GM23338 (cell line): ENCODE data around the gene IGFLR1. TPM values are rescaled to one million over a fixed set of nuclear protein-coding genes. Genes with fewer than 3 reads are reported as not detected.

Experiments used
- ATAC-seq: fragments of 200-7000 bp; cut with Tn5 transposase; 3 replicates; pipeline ENCODE4 v1.9.1; 2020
- DNase-seq: peaks from one replicate; pipeline ENCODE4 v3.0.0-alpha.2; 2015; ENCODE audit warnings: low spot score
- H2AFZ ChIP-seq: fragments of 200-600 bp; sonication (generic); 2 replicates; pipeline ENCODE4 v1.8.0; 2016; ENCODE audit warnings: antibody characterized with exemption, mild to moderate bottlenecking, moderate library complexity
- H3F3A ChIP-seq: fragments of 200-600 bp; sonication (generic); replicated peaks from 2 replicates; pipeline ENCODE4 v1.8.0; 2017; ENCODE audit warnings: antibody characterized with exemption, mixed run types, low read depth
- H3K27ac ChIP-seq: fragments of 200-600 bp; sonication (generic); 2 replicates; pipeline ENCODE4 v1.6.1; 2016; ENCODE audit warnings: low read depth
- H3K27me3 ChIP-seq: fragments of 200-600 bp; sonication (generic); 2 replicates; pipeline ENCODE4 v1.8.0; 2016; ENCODE audit warnings: mild to moderate bottlenecking, mixed run types, moderate library complexity; ENCODE audit not compliant: insufficient read depth
- H3K36me3 ChIP-seq: fragments of 200-600 bp; sonication (generic); 2 replicates; pipeline ENCODE4 v1.8.0; 2016; ENCODE audit warnings: mild to moderate bottlenecking; ENCODE audit not compliant: insufficient read depth
- H3K4me1 ChIP-seq: fragments of 200-600 bp; sonication (generic); 2 replicates; pipeline ENCODE4 v1.8.0; 2016; ENCODE audit warnings: mild to moderate bottlenecking, moderate library complexity; ENCODE audit not compliant: insufficient read depth
- H3K4me2 ChIP-seq: fragments of 200-600 bp; sonication (generic); 2 replicates; pipeline ENCODE4 v1.7.1; 2017; ENCODE audit warnings: mixed run types
- H3K4me3 ChIP-seq: fragments of 200-600 bp; sonication (generic); 2 replicates; pipeline ENCODE4 v1.6.1; 2016; ENCODE audit warnings: mixed run types
- H3K79me2 ChIP-seq: fragments of 200-600 bp; sonication (generic); replicated peaks from 2 replicates; pipeline ENCODE4 v1.8.0; 2017; ENCODE audit warnings: mild to moderate bottlenecking; ENCODE audit not compliant: insufficient read depth
- H3K9me2 ChIP-seq: fragments of 200-600 bp; sonication (generic); 2 replicates; pipeline ENCODE4 v1.8.0; 2017; ENCODE audit not compliant: insufficient read depth
- H4K20me1 ChIP-seq: fragments of 200-600 bp; sonication (generic); replicated peaks from 2 replicates; pipeline ENCODE4 v1.8.0; 2017; ENCODE audit warnings: mild to moderate bottlenecking; ENCODE audit not compliant: insufficient read depth
- H3K27ac Mint-ChIP-seq: 2 replicates; pipeline ENCODE4 v1.8.0; 2020; ENCODE audit warnings: inconsistent platforms, mild to moderate bottlenecking, moderate library complexity, mixed read lengths
- H3K27me3 Mint-ChIP-seq: 3 replicates; pipeline ENCODE4 v1.8.0; 2022; ENCODE audit warnings: low read depth, mild to moderate bottlenecking, moderate library complexity, mixed read lengths, inconsistent platforms; ENCODE audit not compliant: insufficient read depth, poor library complexity
- H3K36me3 Mint-ChIP-seq: 3 replicates; pipeline ENCODE4 v1.8.0; 2021; ENCODE audit warnings: low read depth, mild to moderate bottlenecking, inconsistent platforms, moderate library complexity, mixed read lengths
- H3K4me1 Mint-ChIP-seq: 3 replicates; pipeline ENCODE4 v1.8.0; 2020; ENCODE audit warnings: mild to moderate bottlenecking, inconsistent platforms, mixed read lengths
- H3K4me3 Mint-ChIP-seq: 3 replicates; pipeline ENCODE4 v1.8.0; 2021; ENCODE audit warnings: moderate library complexity, mild to moderate bottlenecking, inconsistent platforms, mixed read lengths
- H3K9me3 Mint-ChIP-seq: 3 replicates; pipeline ENCODE4 v1.8.0; 2020; ENCODE audit warnings: moderate library complexity, mild to moderate bottlenecking, inconsistent platforms, mixed read lengths
- CREB1 ChIP-seq: fragments of 250-450 bp; sonication (Bioruptor Pico); IDR thresholded peaks from 2 replicates; pipeline ENCODE4 v1.5.0; 2020; ENCODE audit warnings: low read depth, mild to moderate bottlenecking, moderate library complexity
- EZH2 ChIP-seq: fragments of 200-600 bp; sonication (generic); IDR thresholded peaks from one replicate; pipeline ENCODE4 v1.8.0; 2017; ENCODE audit warnings: antibody characterized with exemption, mild to moderate bottlenecking, low read depth; ENCODE audit not compliant: unreplicated experiment
- EZH2phosphoT487 ChIP-seq: fragments of 200-600 bp; sonication (generic); IDR thresholded peaks from one replicate; pipeline ENCODE4 v1.8.1; 2018; ENCODE audit warnings: antibody characterized with exemption; ENCODE audit not compliant: unreplicated experiment
- JUNB ChIP-seq: IDR thresholded peaks from one replicate; pipeline ENCODE4 v1.6.1; 2016; ENCODE audit warnings: antibody characterized with exemption; ENCODE audit not compliant: unreplicated experiment
- NANOG ChIP-seq: IDR thresholded peaks from 2 replicates; pipeline ENCODE4 v1.6.1; 2016; ENCODE audit warnings: antibody characterized with exemption, borderline replicate concordance
- POLR2AphosphoS5 ChIP-seq: IDR thresholded peaks from 2 replicates; pipeline ENCODE4 v1.6.1; 2016; ENCODE audit warnings: antibody characterized with exemption, low read depth
- STAT1 ChIP-seq: IDR thresholded peaks from one replicate; pipeline ENCODE4 v1.6.1; 2016; ENCODE audit warnings: antibody characterized with exemption; ENCODE audit not compliant: unreplicated experiment
- ZNF114 ChIP-seq: fragments of 250-450 bp; sonication (Bioruptor Pico); IDR thresholded peaks from 2 replicates; pipeline ENCODE4 v1.5.0; 2020; ENCODE audit warnings: mild to moderate bottlenecking, moderate library complexity
- ZNF331 ChIP-seq: fragments of 250-450 bp; sonication (Bioruptor Pico); IDR thresholded peaks from 2 replicates; pipeline ENCODE4 v1.5.0; 2020; ENCODE audit warnings: low read depth, mild to moderate bottlenecking, moderate library complexity
- polyA plus RNA-seq: library from polyadenylated mRNA; unstranded; fragments of >200 nt; fragmentation: Nextera tagmentation; extraction: Ambion mirVana; gene quantifications from 2 replicates; pipeline ENCODE4 v1.2.1, GENCODE V29; 2016
- total RNA-seq: library from RNA; depleted of rRNA; stranded (reverse); fragments of >200 nt; shearing (Covaris generic); gene quantifications from 2 replicates; pipeline ENCODE4 v1.2.3, GENCODE V29; 2014
- TF ChIP-seq, protein P1 (sequence below): fragments of 250-450 bp; sonication (Bioruptor Pico); IDR thresholded peaks from 2 replicates; pipeline ENCODE4 v1.5.0; 2020; ENCODE audit warnings: mild to moderate bottlenecking, moderate library complexity
- TF ChIP-seq, protein P2 (sequence below): IDR thresholded peaks from 2 replicates; pipeline ENCODE4 v1.6.1; 2016; ENCODE audit warnings: antibody characterized with exemption
- TF ChIP-seq, protein P3 (sequence below): IDR thresholded peaks from one replicate; pipeline ENCODE4 v1.6.1; 2018; ENCODE audit warnings: antibody characterized with exemption; ENCODE audit not compliant: unreplicated experiment

The IGFLR1 gene
- total and polyA plus RNA-seq, 2 experiments from 2014 or later = 14.4 to 17.8 TPM

DNA sequence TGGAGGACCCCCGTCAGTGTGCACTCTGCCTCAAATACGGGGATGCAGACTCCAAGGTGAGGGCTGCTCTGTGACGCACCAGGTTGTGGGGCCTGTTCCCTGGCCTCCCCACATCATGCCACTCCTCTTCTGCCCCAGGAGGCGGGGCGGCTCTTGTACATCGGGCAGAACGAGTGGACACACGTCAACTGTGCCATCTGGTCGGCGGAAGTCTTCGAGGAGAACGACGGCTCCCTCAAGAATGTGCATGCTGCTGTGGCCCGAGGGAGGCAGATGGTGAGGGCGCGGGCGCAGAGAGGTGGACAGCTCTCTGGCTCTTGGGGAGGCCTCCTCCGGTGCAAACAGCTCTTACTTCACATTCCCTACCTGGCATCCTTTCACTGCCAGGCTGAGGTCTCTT is 13.2 kb downstream of the IGFLR1 start:
- Mint-ChIP-seq H3K27me3 (peaks cover 12% of the 10 kb centered on the region), H3K9me3 (no peaks in the 10 kb centered on the region), H3K4me3 (no peak overlapping the region), H3K36me3 (peaks cover 73% of the 10 kb centered on the region), H3K27ac (no peak overlapping the region), H3K4me1 (no peaks in the 10 kb centered on the region)
- H3K4me3 ChIP-seq = no peak overlapping the region
- no peak for TF ChIP-seq POLR2AphosphoS5
- TF ChIP-seq NANOG = no peak
- TF ChIP-seq, protein P1, sequence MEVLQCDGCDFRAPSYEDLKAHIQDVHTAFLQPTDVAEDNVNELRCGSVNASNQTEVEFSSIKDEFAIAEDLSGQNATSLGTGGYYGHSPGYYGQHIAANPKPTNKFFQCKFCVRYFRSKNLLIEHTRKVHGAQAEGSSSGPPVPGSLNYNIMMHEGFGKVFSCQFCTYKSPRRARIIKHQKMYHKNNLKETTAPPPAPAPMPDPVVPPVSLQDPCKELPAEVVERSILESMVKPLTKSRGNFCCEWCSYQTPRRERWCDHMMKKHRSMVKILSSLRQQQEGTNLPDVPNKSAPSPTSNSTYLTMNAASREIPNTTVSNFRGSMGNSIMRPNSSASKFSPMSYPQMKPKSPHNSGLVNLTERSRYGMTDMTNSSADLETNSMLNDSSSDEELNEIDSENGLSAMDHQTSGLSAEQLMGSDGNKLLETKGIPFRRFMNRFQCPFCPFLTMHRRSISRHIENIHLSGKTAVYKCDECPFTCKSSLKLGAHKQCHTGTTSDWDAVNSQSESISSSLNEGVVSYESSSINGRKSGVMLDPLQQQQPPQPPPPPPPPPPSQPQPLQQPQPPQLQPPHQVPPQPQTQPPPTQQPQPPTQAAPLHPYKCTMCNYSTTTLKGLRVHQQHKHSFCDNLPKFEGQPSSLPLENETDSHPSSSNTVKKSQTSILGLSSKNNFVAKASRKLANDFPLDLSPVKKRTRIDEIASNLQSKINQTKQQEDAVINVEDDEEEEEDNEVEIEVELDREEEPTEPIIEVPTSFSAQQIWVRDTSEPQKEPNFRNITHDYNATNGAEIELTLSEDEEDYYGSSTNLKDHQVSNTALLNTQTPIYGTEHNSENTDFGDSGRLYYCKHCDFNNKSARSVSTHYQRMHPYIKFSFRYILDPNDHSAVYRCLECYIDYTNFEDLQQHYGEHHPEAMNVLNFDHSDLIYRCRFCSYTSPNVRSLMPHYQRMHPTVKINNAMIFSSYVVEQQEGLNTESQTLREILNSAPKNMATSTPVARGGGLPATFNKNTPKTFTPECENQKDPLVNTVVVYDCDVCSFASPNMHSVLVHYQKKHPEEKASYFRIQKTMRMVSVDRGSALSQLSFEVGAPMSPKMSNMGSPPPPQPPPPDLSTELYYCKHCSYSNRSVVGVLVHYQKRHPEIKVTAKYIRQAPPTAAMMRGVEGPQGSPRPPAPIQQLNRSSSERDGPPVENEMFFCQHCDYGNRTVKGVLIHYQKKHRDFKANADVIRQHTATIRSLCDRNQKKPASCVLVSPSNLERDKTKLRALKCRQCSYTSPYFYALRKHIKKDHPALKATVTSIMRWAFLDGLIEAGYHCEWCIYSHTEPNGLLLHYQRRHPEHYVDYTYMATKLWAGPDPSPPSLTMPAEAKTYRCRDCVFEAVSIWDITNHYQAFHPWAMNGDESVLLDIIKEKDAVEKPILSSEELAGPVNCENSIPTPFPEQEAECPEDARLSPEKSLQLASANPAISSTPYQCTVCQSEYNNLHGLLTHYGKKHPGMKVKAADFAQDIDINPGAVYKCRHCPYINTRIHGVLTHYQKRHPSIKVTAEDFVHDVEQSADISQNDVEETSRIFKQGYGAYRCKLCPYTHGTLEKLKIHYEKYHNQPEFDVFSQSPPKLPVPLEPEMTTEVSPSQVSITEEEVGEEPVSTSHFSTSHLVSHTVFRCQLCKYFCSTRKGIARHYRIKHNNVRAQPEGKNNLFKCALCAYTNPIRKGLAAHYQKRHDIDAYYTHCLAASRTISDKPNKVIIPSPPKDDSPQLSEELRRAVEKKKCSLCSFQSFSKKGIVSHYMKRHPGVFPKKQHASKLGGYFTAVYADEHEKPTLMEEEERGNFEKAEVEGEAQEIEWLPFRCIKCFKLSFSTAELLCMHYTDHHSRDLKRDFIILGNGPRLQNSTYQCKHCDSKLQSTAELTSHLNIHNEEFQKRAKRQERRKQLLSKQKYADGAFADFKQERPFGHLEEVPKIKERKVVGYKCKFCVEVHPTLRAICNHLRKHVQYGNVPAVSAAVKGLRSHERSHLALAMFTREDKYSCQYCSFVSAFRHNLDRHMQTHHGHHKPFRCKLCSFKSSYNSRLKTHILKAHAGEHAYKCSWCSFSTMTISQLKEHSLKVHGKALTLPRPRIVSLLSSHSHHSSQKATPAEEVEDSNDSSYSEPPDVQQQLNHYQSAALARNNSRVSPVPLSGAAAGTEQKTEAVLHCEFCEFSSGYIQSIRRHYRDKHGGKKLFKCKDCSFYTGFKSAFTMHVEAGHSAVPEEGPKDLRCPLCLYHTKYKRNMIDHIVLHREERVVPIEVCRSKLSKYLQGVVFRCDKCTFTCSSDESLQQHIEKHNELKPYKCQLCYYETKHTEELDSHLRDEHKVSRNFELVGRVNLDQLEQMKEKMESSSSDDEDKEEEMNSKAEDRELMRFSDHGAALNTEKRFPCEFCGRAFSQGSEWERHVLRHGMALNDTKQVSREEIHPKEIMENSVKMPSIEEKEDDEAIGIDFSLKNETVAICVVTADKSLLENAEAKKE (CRISPR knock-in tag) = no peak
- no peak for TF ChIP-seq ZNF331 (CRISPR knock-in tag)
- no peak for TF ChIP-seq STAT1
- TF ChIP-seq EZH2 = no peak
- no peak for TF ChIP-seq CREB1
- no peak for TF ChIP-seq ZNF114 (CRISPR knock-in tag)
- TF ChIP-seq JUNB = no peak
- TF ChIP-seq, protein P2, sequence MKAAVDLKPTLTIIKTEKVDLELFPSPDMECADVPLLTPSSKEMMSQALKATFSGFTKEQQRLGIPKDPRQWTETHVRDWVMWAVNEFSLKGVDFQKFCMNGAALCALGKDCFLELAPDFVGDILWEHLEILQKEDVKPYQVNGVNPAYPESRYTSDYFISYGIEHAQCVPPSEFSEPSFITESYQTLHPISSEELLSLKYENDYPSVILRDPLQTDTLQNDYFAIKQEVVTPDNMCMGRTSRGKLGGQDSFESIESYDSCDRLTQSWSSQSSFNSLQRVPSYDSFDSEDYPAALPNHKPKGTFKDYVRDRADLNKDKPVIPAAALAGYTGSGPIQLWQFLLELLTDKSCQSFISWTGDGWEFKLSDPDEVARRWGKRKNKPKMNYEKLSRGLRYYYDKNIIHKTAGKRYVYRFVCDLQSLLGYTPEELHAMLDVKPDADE = no peak
- TF ChIP-seq, protein P3, sequence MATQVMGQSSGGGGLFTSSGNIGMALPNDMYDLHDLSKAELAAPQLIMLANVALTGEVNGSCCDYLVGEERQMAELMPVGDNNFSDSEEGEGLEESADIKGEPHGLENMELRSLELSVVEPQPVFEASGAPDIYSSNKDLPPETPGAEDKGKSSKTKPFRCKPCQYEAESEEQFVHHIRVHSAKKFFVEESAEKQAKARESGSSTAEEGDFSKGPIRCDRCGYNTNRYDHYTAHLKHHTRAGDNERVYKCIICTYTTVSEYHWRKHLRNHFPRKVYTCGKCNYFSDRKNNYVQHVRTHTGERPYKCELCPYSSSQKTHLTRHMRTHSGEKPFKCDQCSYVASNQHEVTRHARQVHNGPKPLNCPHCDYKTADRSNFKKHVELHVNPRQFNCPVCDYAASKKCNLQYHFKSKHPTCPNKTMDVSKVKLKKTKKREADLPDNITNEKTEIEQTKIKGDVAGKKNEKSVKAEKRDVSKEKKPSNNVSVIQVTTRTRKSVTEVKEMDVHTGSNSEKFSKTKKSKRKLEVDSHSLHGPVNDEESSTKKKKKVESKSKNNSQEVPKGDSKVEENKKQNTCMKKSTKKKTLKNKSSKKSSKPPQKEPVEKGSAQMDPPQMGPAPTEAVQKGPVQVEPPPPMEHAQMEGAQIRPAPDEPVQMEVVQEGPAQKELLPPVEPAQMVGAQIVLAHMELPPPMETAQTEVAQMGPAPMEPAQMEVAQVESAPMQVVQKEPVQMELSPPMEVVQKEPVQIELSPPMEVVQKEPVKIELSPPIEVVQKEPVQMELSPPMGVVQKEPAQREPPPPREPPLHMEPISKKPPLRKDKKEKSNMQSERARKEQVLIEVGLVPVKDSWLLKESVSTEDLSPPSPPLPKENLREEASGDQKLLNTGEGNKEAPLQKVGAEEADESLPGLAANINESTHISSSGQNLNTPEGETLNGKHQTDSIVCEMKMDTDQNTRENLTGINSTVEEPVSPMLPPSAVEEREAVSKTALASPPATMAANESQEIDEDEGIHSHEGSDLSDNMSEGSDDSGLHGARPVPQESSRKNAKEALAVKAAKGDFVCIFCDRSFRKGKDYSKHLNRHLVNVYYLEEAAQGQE = no peak
- no peak for TF ChIP-seq EZH2phosphoT487
- no peaks in the 10 kb centered on the region for H3F3A ChIP-seq
- H3K4me1 ChIP-seq = no peaks in the 10 kb centered on the region
- no peaks in the 10 kb centered on the region for H3K79me2 ChIP-seq
- H3K4me2 ChIP-seq = no peak overlapping the region
- H4K20me1 ChIP-seq = peaks cover 5% of the 10 kb centered on the region
- H2AFZ ChIP-seq = no peak overlapping the region
- H3K9me2 ChIP-seq = no peaks in the 10 kb centered on the region
- H3K27me3 ChIP-seq = no peaks in the 10 kb centered on the region
- H3K27ac ChIP-seq = no peak overlapping the region
- H3K36me3 ChIP-seq = peaks cover 24% of the 10 kb centered on the region; the same call in 1 of the 2 replicates
- no peak for ATAC-seq
- no peak for DNase-seq
